Astrocyte (in vitro differentiated cells and primary cell): Measurements from ENCODE around the gene RPS4Y1. TPM values are rescaled to one million over a fixed set of nuclear protein-coding genes. Genes with fewer than 3 reads are reported as not detected.
"Not testable (repeated sequence)": the region's sequence is repeated elsewhere in the genome, so short reads cannot be mapped to it uniquely, and the experiment has no call there.

Source experiments
- DNase-seq: peaks from one replicate; pipeline ENCODE4 v3.0.0-alpha.2; 2010; ENCODE audit warnings: low read depth
- FAIRE-seq: peaks from 2 replicates; lab custom pipeline; 2011; peaks lifted over from hg19 to GRCh38; lab: Jason Lieb, UNC
- H2AFZ ChIP-seq: 2 replicates; pipeline ENCODE4 v1.6.0; 2012; ENCODE audit warnings: low read depth, low read length, inconsistent platforms
- H3K27ac ChIP-seq: 2 replicates; pipeline ENCODE4 v1.5.1; 2011; ENCODE audit warnings: low read depth, low read length, inconsistent platforms
- H3K27me3 ChIP-seq: 2 replicates; pipeline ENCODE4 v1.6.0; 2011; ENCODE audit warnings: low read length, inconsistent platforms; ENCODE audit not compliant: insufficient read depth
- H3K36me3 ChIP-seq: 2 replicates; pipeline ENCODE4 v1.5.1; 2011; ENCODE audit warnings: low read length, inconsistent platforms; ENCODE audit not compliant: insufficient read depth
- H3K4me1 ChIP-seq: 2 replicates; pipeline ENCODE4 v1.5.1; 2011; ENCODE audit warnings: low read length, inconsistent platforms; ENCODE audit not compliant: insufficient read depth
- H3K4me2 ChIP-seq: 2 replicates; pipeline ENCODE4 v1.6.0; 2012; ENCODE audit warnings: low read length, inconsistent platforms
- H3K4me3 ChIP-seq: 2 replicates; pipeline ENCODE4 v1.5.1; 2011; ENCODE audit warnings: low read depth, mild to moderate bottlenecking, low read length, inconsistent platforms; ENCODE audit not compliant: insufficient read depth
- H3K79me2 ChIP-seq: 2 replicates; pipeline ENCODE4 v1.6.0; 2012; ENCODE audit warnings: mild to moderate bottlenecking, low read length, inconsistent platforms; ENCODE audit not compliant: insufficient read depth
- H3K9ac ChIP-seq: 2 replicates; pipeline ENCODE4 v1.6.0; 2012; ENCODE audit warnings: mild to moderate bottlenecking, low read length, inconsistent platforms
- H3K9me3 ChIP-seq: 2 replicates; pipeline ENCODE4 v1.5.1; 2012; ENCODE audit warnings: low read depth, mild to moderate bottlenecking, low read length, inconsistent platforms; ENCODE audit not compliant: insufficient read depth
- H4K20me1 ChIP-seq: 2 replicates; pipeline ENCODE4 v1.6.0; 2012; ENCODE audit warnings: low read length, inconsistent platforms; ENCODE audit not compliant: insufficient read depth
- H3K27ac Mint-ChIP-seq: one replicate; pipeline ENCODE4 v1.8.0; 2021; ENCODE audit warnings: mild to moderate bottlenecking, mixed read lengths; ENCODE audit not compliant: unreplicated experiment
- H3K27me3 Mint-ChIP-seq: one replicate; pipeline ENCODE4 v1.8.0; 2021; ENCODE audit warnings: low read depth, mixed read lengths; ENCODE audit not compliant: unreplicated experiment
- H3K36me3 Mint-ChIP-seq: one replicate; pipeline ENCODE4 v1.8.0; 2021; ENCODE audit warnings: low read depth, mixed read lengths; ENCODE audit not compliant: unreplicated experiment
- H3K4me1 Mint-ChIP-seq: one replicate; pipeline ENCODE4 v1.8.0; 2021; ENCODE audit warnings: low read depth, mixed read lengths; ENCODE audit not compliant: unreplicated experiment
- H3K4me3 Mint-ChIP-seq: one replicate; pipeline ENCODE4 v1.8.0; 2021; ENCODE audit warnings: mild to moderate bottlenecking, moderate library complexity, mixed read lengths; ENCODE audit not compliant: unreplicated experiment
- H3K9me3 Mint-ChIP-seq: one replicate; pipeline ENCODE4 v1.8.0; 2021; ENCODE audit warnings: mild to moderate bottlenecking, mixed read lengths; ENCODE audit not compliant: unreplicated experiment
- CTCF ChIP-seq: IDR thresholded peaks from 2 replicates; pipeline ENCODE4 v1.5.1; 2011; ENCODE audit warnings: low read depth, mild to moderate bottlenecking, inconsistent platforms, low read length, moderate library complexity; ENCODE audit not compliant: insufficient read depth
- EZH2 ChIP-seq: IDR thresholded peaks from 2 replicates; pipeline ENCODE4 v1.6.1; 2012; ENCODE audit warnings: mild to moderate bottlenecking, low read length, inconsistent platforms; ENCODE audit not compliant: insufficient read depth
- total RNA-seq: library from RNA; stranded (reverse); gene quantifications from 2 replicates; pipeline ENCODE4 v1.2.1, GENCODE V29; 2021

Gene RPS4Y1
- total RNA-seq, 1 donor from 2014 or later, result 255 TPM

GRCh38 chrY:2797991-2798390 lies 43.4 kb upstream of the RPS4Y1 start:
- no peak overlapping the region for H2AFZ ChIP-seq
- no peak overlapping the region for H3K4me2 ChIP-seq
- H3K4me1 ChIP-seq, result no peaks in the 10 kb centered on the region
- Mint-ChIP-seq H3K4me3 (no peak overlapping the region), H3K4me1 (no peaks in the 10 kb centered on the region), H3K27me3 (no peaks in the 10 kb centered on the region), H3K9me3 (no peaks in the 10 kb centered on the region), H3K36me3 (no peaks in the 10 kb centered on the region), H3K27ac (no peak overlapping the region)
- no peak overlapping the region for H3K4me3 ChIP-seq
- DNase-seq (no peak), FAIRE-seq (no peak)
- no peaks in the 10 kb centered on the region for H3K79me2 ChIP-seq
- no peaks in the 10 kb centered on the region for H3K27me3 ChIP-seq
- no peak overlapping the region for H3K27ac ChIP-seq
- H3K9ac ChIP-seq, result no peak overlapping the region
- no peaks in the 10 kb centered on the region for H4K20me1 ChIP-seq
- TF ChIP-seq EZH2, result no peak
- TF ChIP-seq CTCF, result no peak
- no peaks in the 10 kb centered on the region for H3K36me3 ChIP-seq
- no peaks in the 10 kb centered on the region for H3K9me3 ChIP-seq

GRCh38 chrY:2800246-2800645 lies 41.2 kb upstream of the RPS4Y1 start:
- Histone ChIP-seq H2AFZ (no peak overlapping the region), H3K4me3 (no peak overlapping the region), H3K27ac (no peak overlapping the region), H3K4me1 (no peaks in the 10 kb centered on the region), H4K20me1 (no peaks in the 10 kb centered on the region), H3K27me3 (no peaks in the 10 kb centered on the region), H3K9ac (no peak overlapping the region), H3K79me2 (no peaks in the 10 kb centered on the region), H3K36me3 (no peaks in the 10 kb centered on the region), H3K4me2 (no peak overlapping the region), H3K9me3 (no peaks in the 10 kb centered on the region)
- H3K27me3 Mint-ChIP-seq, result no peaks in the 10 kb centered on the region
- no peak for FAIRE-seq
- peaks cover 5% of the 10 kb centered on the region for H3K9me3 Mint-ChIP-seq
- no peak overlapping the region for H3K4me3 Mint-ChIP-seq
- no peaks in the 10 kb centered on the region for H3K4me1 Mint-ChIP-seq
- TF ChIP-seq CTCF, result peak; percentile 35
- no peak for TF ChIP-seq EZH2
- no peak overlapping the region for H3K27ac Mint-ChIP-seq
- no peak for DNase-seq
- no peaks in the 10 kb centered on the region for H3K36me3 Mint-ChIP-seq

- not testable (repeated sequence) for H3K4me2 ChIP-seq, FAIRE-seq, H3K4me3 ChIP-seq
Measured at GRCh38 chrY:2817146-2817896, 24.1 kb upstream of the RPS4Y1 start.

More at GRCh38 chrY:2817146-2817896, 24.1 kb upstream of the RPS4Y1 start:
- H3K9me3 ChIP-seq, H3K27ac ChIP-seq, H3K27me3 Mint-ChIP-seq, H3K4me3 Mint-ChIP-seq, H3K36me3 Mint-ChIP-seq, H3K4me1 Mint-ChIP-seq, DNase-seq, H3K79me2 ChIP-seq, H4K20me1 ChIP-seq, H3K27me3 ChIP-seq, H3K27ac Mint-ChIP-seq, H3K4me1 ChIP-seq, H3K36me3 ChIP-seq, H2AFZ ChIP-seq, H3K9me3 Mint-ChIP-seq, H3K9ac ChIP-seq: not testable (repeated sequence)
